ENCODE results near the gene CLCNKA.
"Not testable (repeated sequence)": the region's sequence is repeated elsewhere in the genome, so short reads cannot be mapped to it uniquely, and the experiment has no call there.

DNA sequence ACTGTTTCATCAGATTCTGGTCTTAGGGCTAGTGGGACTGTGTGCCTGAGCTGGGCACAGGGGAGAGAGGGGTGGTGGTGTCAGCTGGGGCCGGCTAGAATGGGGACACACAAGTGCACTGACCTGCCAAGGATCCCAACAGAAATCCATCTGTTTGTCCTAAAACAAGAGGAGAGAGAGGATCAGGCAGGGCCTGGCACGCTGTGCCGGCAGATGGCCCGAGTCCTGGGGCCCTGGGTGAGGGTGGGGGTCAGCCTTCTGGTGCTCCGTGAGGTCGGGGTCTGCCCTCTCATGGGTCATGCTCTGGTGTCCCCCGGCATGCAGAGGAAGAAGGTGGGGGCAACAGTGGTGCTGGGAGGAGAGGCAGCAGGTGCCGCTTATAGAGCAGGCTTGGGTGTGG lies 18.0 kb downstream of the CLCNKA start:
- not testable (repeated sequence) for TF ChIP-seq CTCF, POLR2A (IDR thresholded peaks at IDR 0.05)

All from testis (tissue), 2 donors.